ENCODE results near the gene ARHGEF28. TPM values are rescaled to one million over a fixed set of nuclear protein-coding genes. Genes with fewer than 3 reads are reported as not detected.

ARHGEF28 gene
- total and polyA plus RNA-seq, 2 donors (not counting 1 experiment from before 2014, with no cell fraction given), result 2.3 to 34.3 TPM

GRCh38 chr5:73975845-73976244 lies 349.8 kb downstream of the ARHGEF28 start:
- no peak for TF ChIP-seq CTCF (conservative IDR thresholded peaks at IDR 0.05 in 1 of 2, IDR thresholded peaks at IDR 0.05 in 1 of 2; ENCODE audit: low read depth in 1 of 2, low read length in 2 of 2)
- TF ChIP-seq EZH2 (IDR thresholded peaks at IDR 0.05; ENCODE audit: low read length, missing control alignments), result no peak
- no peak overlapping the region for H3K9ac ChIP-seq (ENCODE audit: insufficient read depth, low read length)
- DNase-seq (ENCODE audit: low read depth in 2 of 2), result no peak
- H3K27me3 ChIP-seq (ENCODE audit: control insufficient read depth, insufficient read depth, low read length), result no peaks in the 10 kb centered on the region
- no peaks in the 10 kb centered on the region for H3K36me3 ChIP-seq (ENCODE audit: control insufficient read depth, insufficient read depth, low read length)
- no peaks in the 10 kb centered on the region for H3K9me3 ChIP-seq (ENCODE audit: control insufficient read depth, insufficient read depth, low read depth, low read length)
- no peaks in the 10 kb centered on the region for H4K20me1 ChIP-seq (ENCODE audit: control insufficient read depth, extremely low read depth, insufficient read depth, low read length)
- H3K27ac ChIP-seq (ENCODE audit: insufficient read depth, low read length), result no peak overlapping the region
- H3K4me1 ChIP-seq (ENCODE audit: control insufficient read depth, extremely low read depth, insufficient read depth, low read length), result no peaks in the 10 kb centered on the region
- no peak overlapping the region for H3K4me2 ChIP-seq (ENCODE audit: extremely low read depth, insufficient read depth, low read length)
- H3K4me3 ChIP-seq (replicated peaks in 1 of 4; ENCODE audit: control extremely low read depth in 1 of 4, insufficient read depth in 1 of 4, low read depth in 3 of 4, low read length in 4 of 4), result no peak overlapping the region
- no peak overlapping the region for H2AFZ ChIP-seq (ENCODE audit: low read length)
- no peaks in the 10 kb centered on the region for H3K79me2 ChIP-seq (ENCODE audit: control insufficient read depth, insufficient read depth, low read length)

DNA sequence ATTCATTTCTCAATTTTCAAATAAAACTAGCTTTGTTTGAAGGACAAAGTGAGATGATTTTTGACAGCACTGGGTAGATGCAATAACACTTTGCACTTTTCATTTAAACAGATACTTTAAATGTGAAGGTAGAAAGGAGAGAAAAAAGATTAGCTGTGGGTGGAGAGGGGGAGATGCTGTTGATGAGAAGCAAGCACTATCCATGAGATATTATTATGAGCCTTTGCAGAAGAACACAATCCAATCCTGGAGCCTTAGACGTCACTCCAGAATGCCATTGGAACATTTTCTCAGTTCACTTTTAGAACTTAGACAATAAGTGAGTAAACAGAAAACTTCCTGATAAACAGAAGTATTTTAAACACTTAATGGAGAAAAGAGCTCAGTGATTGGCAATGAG lies 351.1 kb downstream of the ARHGEF28 start:
- H3K4me2 ChIP-seq (ENCODE audit: extremely low read depth, insufficient read depth, low read length), result no peak overlapping the region
- DNase-seq (ENCODE audit: low read depth in 2 of 2), result no peak
- TF ChIP-seq CTCF (conservative IDR thresholded peaks at IDR 0.05 in 1 of 2, IDR thresholded peaks at IDR 0.05 in 1 of 2; ENCODE audit: low read depth in 1 of 2, low read length in 2 of 2), result no peak
- TF ChIP-seq EZH2 (IDR thresholded peaks at IDR 0.05; ENCODE audit: low read length, missing control alignments), result no peak
- H3K27me3 ChIP-seq (ENCODE audit: control insufficient read depth, insufficient read depth, low read length), result peaks cover 8% of the 10 kb centered on the region
- H3K9ac ChIP-seq (ENCODE audit: insufficient read depth, low read length), result no peak overlapping the region
- no peaks in the 10 kb centered on the region for H4K20me1 ChIP-seq (ENCODE audit: control insufficient read depth, extremely low read depth, insufficient read depth, low read length)
- no peak overlapping the region for H2AFZ ChIP-seq (ENCODE audit: low read length)
- no peaks in the 10 kb centered on the region for H3K36me3 ChIP-seq (ENCODE audit: control insufficient read depth, insufficient read depth, low read length)
- H3K27ac ChIP-seq (ENCODE audit: insufficient read depth, low read length), result no peak overlapping the region
- no peaks in the 10 kb centered on the region for H3K79me2 ChIP-seq (ENCODE audit: control insufficient read depth, insufficient read depth, low read length)
- H3K9me3 ChIP-seq (ENCODE audit: control insufficient read depth, insufficient read depth, low read depth, low read length), result no peaks in the 10 kb centered on the region
- H3K4me1 ChIP-seq (ENCODE audit: control insufficient read depth, extremely low read depth, insufficient read depth, low read length), result no peaks in the 10 kb centered on the region
- no peak overlapping the region for H3K4me3 ChIP-seq (replicated peaks in 1 of 4; ENCODE audit: control extremely low read depth in 1 of 4, insufficient read depth in 1 of 4, low read depth in 3 of 4, low read length in 4 of 4)

DNA sequence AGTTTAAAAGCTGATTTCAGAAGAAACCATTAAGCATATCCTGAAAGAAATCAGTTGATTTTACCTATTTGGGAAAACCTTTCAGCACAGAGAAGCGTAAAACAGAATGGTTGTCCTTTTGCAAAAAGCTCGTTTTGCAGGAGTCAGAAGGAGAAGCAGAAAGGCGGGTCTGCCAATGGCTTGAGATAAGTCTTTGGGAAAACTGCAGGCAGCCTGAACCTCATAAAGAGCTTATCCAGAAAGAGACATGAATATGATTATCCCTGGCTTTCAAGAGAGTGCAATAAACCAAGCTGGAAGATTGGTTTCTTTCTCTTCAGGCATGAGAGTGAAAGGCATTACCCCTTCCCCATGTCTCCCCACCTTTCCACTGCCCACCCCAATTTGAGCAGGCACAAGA lies 353.3 kb downstream of the ARHGEF28 start:
- Histone ChIP-seq H3K79me2 (ENCODE audit: control insufficient read depth, insufficient read depth, low read length) (no peaks in the 10 kb centered on the region), H3K9me3 (ENCODE audit: control insufficient read depth, insufficient read depth, low read depth, low read length) (no peaks in the 10 kb centered on the region), H3K4me3 (replicated peaks in 1 of 4; ENCODE audit: control extremely low read depth in 1 of 4, insufficient read depth in 1 of 4, low read depth in 3 of 4, low read length in 4 of 4) (no peak overlapping the region), H3K9ac (ENCODE audit: insufficient read depth, low read length) (no peak overlapping the region), H3K36me3 (ENCODE audit: control insufficient read depth, insufficient read depth, low read length) (no peaks in the 10 kb centered on the region), H3K4me2 (ENCODE audit: extremely low read depth, insufficient read depth, low read length) (no peak overlapping the region), H3K4me1 (ENCODE audit: control insufficient read depth, extremely low read depth, insufficient read depth, low read length) (no peaks in the 10 kb centered on the region), H3K27ac (ENCODE audit: insufficient read depth, low read length) (no peak overlapping the region), H2AFZ (ENCODE audit: low read length) (no peak overlapping the region), H4K20me1 (ENCODE audit: control insufficient read depth, extremely low read depth, insufficient read depth, low read length) (no peaks in the 10 kb centered on the region), H3K27me3 (ENCODE audit: control insufficient read depth, insufficient read depth, low read length) (peaks cover 11% of the 10 kb centered on the region)
- no peak for TF ChIP-seq EZH2 (IDR thresholded peaks at IDR 0.05; ENCODE audit: low read length, missing control alignments)
- TF ChIP-seq CTCF (conservative IDR thresholded peaks at IDR 0.05 in 1 of 2, IDR thresholded peaks at IDR 0.05 in 1 of 2; ENCODE audit: low read depth in 1 of 2, low read length in 2 of 2), result no peak
- DNase-seq (ENCODE audit: low read depth in 2 of 2), result no peak

Measured in fibroblast of lung (primary cell).